GM12873 (cell line): Measurements from ENCODE around the gene MAGI1.

Source experiments
- TF ChIP-seq, protein P1 (sequence below): IDR thresholded peaks from 2 replicates; pipeline ENCODE4 v1.5.1; 2012; ENCODE audit warnings: low read depth, mild to moderate bottlenecking, moderate library complexity, low read length, control low read depth; ENCODE audit not compliant: insufficient read depth; ENCODE audit errors: missing control alignments

MAGI1 gene

DNA sequence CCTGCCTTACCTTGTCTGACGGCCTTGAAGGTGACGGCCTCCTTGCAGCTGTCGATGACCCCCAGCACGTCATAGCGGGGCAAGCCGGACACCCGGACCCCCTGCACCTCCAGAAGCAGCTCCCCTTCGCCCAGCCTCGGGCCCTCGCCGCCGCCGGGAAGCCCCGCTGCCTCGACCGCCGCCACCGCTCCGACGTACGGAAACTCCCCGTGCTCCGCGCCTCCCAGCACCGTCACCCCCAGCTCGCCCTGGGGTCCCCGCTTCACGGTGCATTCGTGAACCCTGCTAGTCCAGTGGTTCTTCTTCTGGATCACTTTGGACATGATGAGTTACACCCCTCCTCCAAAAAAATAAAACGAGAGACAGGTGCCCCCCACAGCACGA, 740 bp downstream of the MAGI1 start:
- TF ChIP-seq, protein P1, sequence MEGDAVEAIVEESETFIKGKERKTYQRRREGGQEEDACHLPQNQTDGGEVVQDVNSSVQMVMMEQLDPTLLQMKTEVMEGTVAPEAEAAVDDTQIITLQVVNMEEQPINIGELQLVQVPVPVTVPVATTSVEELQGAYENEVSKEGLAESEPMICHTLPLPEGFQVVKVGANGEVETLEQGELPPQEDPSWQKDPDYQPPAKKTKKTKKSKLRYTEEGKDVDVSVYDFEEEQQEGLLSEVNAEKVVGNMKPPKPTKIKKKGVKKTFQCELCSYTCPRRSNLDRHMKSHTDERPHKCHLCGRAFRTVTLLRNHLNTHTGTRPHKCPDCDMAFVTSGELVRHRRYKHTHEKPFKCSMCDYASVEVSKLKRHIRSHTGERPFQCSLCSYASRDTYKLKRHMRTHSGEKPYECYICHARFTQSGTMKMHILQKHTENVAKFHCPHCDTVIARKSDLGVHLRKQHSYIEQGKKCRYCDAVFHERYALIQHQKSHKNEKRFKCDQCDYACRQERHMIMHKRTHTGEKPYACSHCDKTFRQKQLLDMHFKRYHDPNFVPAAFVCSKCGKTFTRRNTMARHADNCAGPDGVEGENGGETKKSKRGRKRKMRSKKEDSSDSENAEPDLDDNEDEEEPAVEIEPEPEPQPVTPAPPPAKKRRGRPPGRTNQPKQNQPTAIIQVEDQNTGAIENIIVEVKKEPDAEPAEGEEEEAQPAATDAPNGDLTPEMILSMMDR, result no peak

DNA sequence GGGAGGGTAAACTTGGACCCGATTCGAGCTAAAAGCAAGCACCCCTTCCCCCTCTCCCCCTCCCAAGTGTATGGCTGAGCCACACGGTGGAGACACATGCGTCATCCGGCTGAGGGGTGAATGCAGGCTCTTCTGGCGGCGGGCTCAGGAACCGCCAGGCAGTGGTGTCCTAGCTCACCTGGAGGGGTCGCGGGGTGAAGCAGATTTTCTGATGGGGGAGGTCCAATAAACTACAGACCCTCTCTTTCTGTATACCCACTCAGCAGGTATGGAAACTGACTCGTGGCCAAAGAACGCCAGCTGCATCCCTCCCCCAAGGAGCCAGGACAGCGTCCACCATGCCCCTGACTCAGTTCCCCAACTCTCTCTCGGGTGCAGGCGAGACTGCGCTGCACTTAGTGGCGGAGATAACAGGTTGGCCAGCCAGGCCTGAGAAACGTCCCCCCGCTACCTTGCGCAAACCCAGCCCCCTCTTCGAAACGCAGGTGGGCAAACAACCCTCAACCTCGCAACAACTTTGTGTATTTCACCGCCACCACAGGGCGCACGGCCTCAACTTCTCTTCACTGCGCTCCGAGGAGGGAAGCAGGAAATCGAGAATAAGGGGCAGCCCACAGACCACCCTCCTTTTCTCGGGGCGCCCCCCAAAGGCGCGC, 1.3 kb downstream of the MAGI1 start:
- TF ChIP-seq, protein P1, result no peak

GRCh38 chr3:66036586-66037148, 2.1 kb downstream of the MAGI1 start:
- TF ChIP-seq, protein P1, result no peak

DNA sequence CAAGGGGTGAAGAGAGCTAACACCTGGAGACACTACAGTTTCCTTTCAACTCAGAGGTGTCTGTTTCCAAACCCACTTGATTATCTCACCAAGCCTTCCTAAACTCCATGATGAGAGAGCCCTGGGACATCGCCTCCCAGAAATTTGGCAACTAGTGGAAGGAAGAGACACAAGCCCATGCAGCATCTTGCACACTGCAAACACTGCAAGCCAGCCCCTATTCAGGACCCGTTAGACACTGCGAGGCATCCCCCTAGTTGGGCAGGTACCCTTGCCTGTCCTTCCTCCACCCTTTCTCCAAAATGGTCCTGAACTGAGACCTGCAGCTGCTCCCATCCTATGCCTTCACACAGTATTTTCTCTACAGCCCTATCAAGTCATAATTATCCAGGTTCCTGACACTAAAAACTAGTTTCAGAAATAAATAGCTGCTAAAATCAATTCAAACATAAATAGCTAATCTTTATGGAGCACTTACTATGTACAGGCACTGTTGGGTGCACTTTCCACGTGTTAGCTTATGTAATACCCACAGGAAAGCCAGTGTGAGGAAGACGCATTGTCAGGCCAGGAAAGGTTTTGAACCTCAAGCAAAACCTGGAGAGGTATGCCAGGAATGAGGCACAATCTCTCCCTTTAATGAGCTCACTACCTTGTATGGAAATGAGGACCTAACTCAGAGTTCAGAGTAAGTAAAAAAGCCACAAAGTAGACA, 2.8 kb downstream of the MAGI1 start:
- TF ChIP-seq, protein P1, result no peak

GRCh38 chr3:66033241-66034138, 5.2 kb downstream of the MAGI1 start:
- TF ChIP-seq, protein P1, result no peak

DNA sequence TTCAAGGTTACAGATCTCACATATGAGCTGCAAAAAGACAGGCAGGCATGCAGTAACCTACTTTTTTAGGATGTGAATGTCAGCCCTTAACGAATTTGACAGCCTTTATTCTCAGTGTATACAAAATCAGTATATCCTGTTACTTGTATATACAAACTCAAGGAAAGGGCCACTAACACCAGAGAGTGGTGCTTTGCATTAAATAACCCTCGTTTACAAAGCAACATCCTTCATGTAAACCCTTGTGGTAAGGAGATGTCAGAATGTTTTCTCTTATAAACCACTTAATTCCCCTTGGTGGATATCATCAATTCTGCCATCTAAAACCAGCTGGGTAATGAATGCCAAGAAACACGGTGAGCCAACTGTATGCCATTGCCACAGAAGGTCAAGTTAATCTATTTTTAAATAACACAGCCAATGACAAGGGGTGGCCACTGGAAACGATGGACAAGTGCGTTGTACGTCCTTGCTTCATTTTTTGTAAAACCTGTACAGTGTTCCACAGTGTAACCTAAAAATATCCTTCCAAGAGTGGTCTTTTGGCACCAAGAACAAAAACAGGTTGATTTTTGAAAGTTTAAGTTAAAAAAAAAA, 7.5 kb downstream of the MAGI1 start:
- TF ChIP-seq, protein P1, result no peak
